ENCODE results near the gene JAKMIP1.

JAKMIP1 gene

DNA sequence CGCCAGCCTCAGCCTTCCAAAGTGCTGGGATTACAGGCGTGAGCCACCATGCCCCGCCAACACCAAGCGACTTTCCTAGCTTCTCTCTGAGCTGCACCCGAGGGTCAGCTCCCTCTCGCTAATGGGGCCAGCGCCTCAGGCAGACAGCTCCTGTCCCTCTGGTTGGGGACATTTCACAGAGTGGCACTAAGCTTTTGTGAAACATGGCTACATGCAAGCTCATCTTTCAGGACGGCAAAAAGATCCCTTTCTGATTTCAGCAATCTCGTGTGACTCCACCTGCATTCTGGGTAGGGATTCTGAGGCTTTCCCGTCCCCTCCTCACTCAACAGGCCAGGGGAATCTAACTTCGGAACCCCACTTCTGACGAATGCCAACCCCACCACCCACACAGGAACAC, 151.1 kb downstream of the JAKMIP1 start:
- no peaks in the 10 kb centered on the region for H3K9me3 ChIP-seq (ENCODE audit: insufficient read depth, low read length)
- DNase-seq (ENCODE audit: low read depth, low spot score) = no peak
- no peaks in the 10 kb centered on the region for H3K27me3 ChIP-seq (ENCODE audit: insufficient read depth, insufficient read length)
- no peak for TF ChIP-seq SUZ12 (IDR thresholded peaks at IDR 0.05; ENCODE audit: extremely low read depth, insufficient read depth, insufficient read length)
- no peak for TF ChIP-seq ZNF274 (IDR thresholded peaks at IDR 0.05; ENCODE audit: low read depth, low read length)
- no peak overlapping the region for H3K4me3 ChIP-seq (ENCODE audit: insufficient read length, low read depth)
- H3K9ac ChIP-seq (ENCODE audit: insufficient read length, low read depth) = no peak overlapping the region
- H3K36me3 ChIP-seq (ENCODE audit: insufficient read depth, insufficient read length, low read length) = no peaks in the 10 kb centered on the region
- no peaks in the 10 kb centered on the region for H3K4me1 ChIP-seq (ENCODE audit: insufficient read depth, insufficient read length)

DNA sequence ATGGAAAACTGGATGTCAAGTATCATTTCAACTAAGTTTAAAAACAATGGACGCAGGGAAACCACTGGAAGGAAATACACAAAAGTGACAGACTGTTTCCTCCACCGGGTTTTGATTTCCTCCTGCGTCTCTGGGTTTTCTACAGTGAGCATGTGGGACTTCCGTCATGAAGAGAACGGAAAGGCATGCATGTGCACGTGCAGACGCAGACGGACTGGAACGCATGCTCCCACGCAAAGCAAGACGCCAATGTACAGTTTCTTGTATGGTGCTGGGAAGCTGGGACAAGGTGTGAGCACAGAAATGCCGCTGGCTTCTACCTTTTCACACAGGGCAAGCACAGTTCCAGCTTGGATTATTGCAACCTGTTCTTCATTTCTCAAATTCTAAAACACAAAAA, 151.8 kb downstream of the JAKMIP1 start:
- Histone ChIP-seq H3K36me3 (ENCODE audit: insufficient read depth, insufficient read length, low read length) (no peaks in the 10 kb centered on the region), H3K4me1 (ENCODE audit: insufficient read depth, insufficient read length) (no peaks in the 10 kb centered on the region), H3K9me3 (ENCODE audit: insufficient read depth, low read length) (no peaks in the 10 kb centered on the region), H3K27me3 (ENCODE audit: insufficient read depth, insufficient read length) (no peaks in the 10 kb centered on the region), H3K9ac (ENCODE audit: insufficient read length, low read depth) (no peak overlapping the region), H3K4me3 (ENCODE audit: insufficient read length, low read depth) (no peak overlapping the region)
- TF ChIP-seq YY1 (IDR thresholded peaks at IDR 0.05; ENCODE audit: insufficient read depth, insufficient read length) (no peak), SUZ12 (IDR thresholded peaks at IDR 0.05; ENCODE audit: extremely low read depth, insufficient read depth, insufficient read length) (no peak)
- no peak for DNase-seq (ENCODE audit: low read depth, low spot score)

DNA sequence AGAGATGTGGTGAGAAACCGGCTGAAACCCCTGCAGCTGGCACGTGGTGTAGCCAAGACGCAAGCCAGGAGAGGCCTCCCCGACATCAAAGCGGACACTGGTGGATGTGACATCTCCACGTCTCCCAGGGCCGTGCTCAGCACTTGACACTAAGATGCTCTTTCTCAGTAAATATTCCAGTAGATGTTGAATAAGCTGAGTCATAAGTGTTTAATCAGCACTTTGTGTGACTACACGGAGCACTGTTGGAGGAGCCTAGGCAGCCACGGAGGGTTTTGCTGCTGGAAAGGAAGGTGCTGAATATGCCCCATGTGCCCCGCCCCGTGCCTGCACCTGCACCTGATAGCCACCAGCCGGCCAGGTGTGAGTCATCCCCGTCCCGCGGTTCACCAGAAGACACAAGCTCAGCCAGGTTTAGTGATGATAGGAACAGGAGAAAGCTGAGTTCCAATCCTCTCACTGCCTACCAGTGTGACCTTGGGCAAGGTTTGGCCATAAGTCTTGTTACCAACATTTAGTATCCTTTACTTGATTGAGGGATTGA, 153.1 kb downstream of the JAKMIP1 start:
- DNase-seq (ENCODE audit: low read depth, low spot score) = no peak
- Histone ChIP-seq H3K9ac (ENCODE audit: insufficient read length, low read depth) (no peak overlapping the region), H3K36me3 (ENCODE audit: insufficient read depth, insufficient read length, low read length) (no peaks in the 10 kb centered on the region), H3K9me3 (ENCODE audit: insufficient read depth, low read length) (no peaks in the 10 kb centered on the region), H3K4me3 (ENCODE audit: insufficient read length, low read depth) (no peak overlapping the region), H3K27me3 (ENCODE audit: insufficient read depth, insufficient read length) (no peaks in the 10 kb centered on the region), H3K4me1 (ENCODE audit: insufficient read depth, insufficient read length) (no peaks in the 10 kb centered on the region)
- no peak for TF ChIP-seq SUZ12 (IDR thresholded peaks at IDR 0.05; ENCODE audit: extremely low read depth, insufficient read depth, insufficient read length)
- TF ChIP-seq YY1 (IDR thresholded peaks at IDR 0.05; ENCODE audit: insufficient read depth, insufficient read length) = no peak
- no peak for TF ChIP-seq ZNF274 (IDR thresholded peaks at IDR 0.05; ENCODE audit: low read depth, low read length)

- Histone ChIP-seq H3K27me3 (ENCODE audit: insufficient read depth, insufficient read length) (no peaks in the 10 kb centered on the region), H3K9me3 (ENCODE audit: insufficient read depth, low read length) (no peaks in the 10 kb centered on the region), H3K9ac (ENCODE audit: insufficient read length, low read depth) (no peak overlapping the region), H3K36me3 (ENCODE audit: insufficient read depth, insufficient read length, low read length) (no peaks in the 10 kb centered on the region), H3K4me3 (ENCODE audit: insufficient read length, low read depth) (no peak overlapping the region), H3K4me1 (ENCODE audit: insufficient read depth, insufficient read length) (no peaks in the 10 kb centered on the region)
- TF ChIP-seq SUZ12 (IDR thresholded peaks at IDR 0.05; ENCODE audit: extremely low read depth, insufficient read depth, insufficient read length) (no peak), ZNF274 (IDR thresholded peaks at IDR 0.05; ENCODE audit: low read depth, low read length) (no peak), YY1 (IDR thresholded peaks at IDR 0.05; ENCODE audit: insufficient read depth, insufficient read length) (no peak)
- DNase-seq (ENCODE audit: low read depth, low spot score) = no peak
These were observed 153.7 kb downstream of the JAKMIP1 start for GRCh38 chr4:6046526-6047129.

- no peaks in the 10 kb centered on the region for H3K36me3 ChIP-seq (ENCODE audit: insufficient read depth, insufficient read length, low read length)
- peaks cover 4% of the 10 kb centered on the region for H3K27me3 ChIP-seq (ENCODE audit: insufficient read depth, insufficient read length)
- H3K4me1 ChIP-seq (ENCODE audit: insufficient read depth, insufficient read length) = no peaks in the 10 kb centered on the region
- no peak overlapping the region for H3K4me3 ChIP-seq (ENCODE audit: insufficient read length, low read depth)
- no peak for TF ChIP-seq YY1 (IDR thresholded peaks at IDR 0.05; ENCODE audit: insufficient read depth, insufficient read length)
- no peak for TF ChIP-seq SUZ12 (IDR thresholded peaks at IDR 0.05; ENCODE audit: extremely low read depth, insufficient read depth, insufficient read length)
- TF ChIP-seq ZNF274 (IDR thresholded peaks at IDR 0.05; ENCODE audit: low read depth, low read length) = no peak
- DNase-seq (ENCODE audit: low read depth, low spot score) = no peak
- no peaks in the 10 kb centered on the region for H3K9me3 ChIP-seq (ENCODE audit: insufficient read depth, low read length)
- H3K9ac ChIP-seq (ENCODE audit: insufficient read length, low read depth) = no peak overlapping the region
These were observed 155.5 kb downstream of the JAKMIP1 start for GRCh38 chr4:6044805-6045204.

- no peak for TF ChIP-seq YY1 (IDR thresholded peaks at IDR 0.05; ENCODE audit: insufficient read depth, insufficient read length)
- TF ChIP-seq ZNF274 (IDR thresholded peaks at IDR 0.05; ENCODE audit: low read depth, low read length) = no peak
- Histone ChIP-seq H3K4me3 (ENCODE audit: insufficient read length, low read depth) (no peak overlapping the region), H3K36me3 (ENCODE audit: insufficient read depth, insufficient read length, low read length) (no peaks in the 10 kb centered on the region), H3K9me3 (ENCODE audit: insufficient read depth, low read length) (no peaks in the 10 kb centered on the region), H3K9ac (ENCODE audit: insufficient read length, low read depth) (no peak overlapping the region), H3K4me1 (ENCODE audit: insufficient read depth, insufficient read length) (no peaks in the 10 kb centered on the region), H3K27me3 (ENCODE audit: insufficient read depth, insufficient read length) (peaks cover 8% of the 10 kb centered on the region)
- no peak for DNase-seq (ENCODE audit: low read depth, low spot score)
These were observed 156.1 kb downstream of the JAKMIP1 start for GRCh38 chr4:6044276-6044675.

DNA sequence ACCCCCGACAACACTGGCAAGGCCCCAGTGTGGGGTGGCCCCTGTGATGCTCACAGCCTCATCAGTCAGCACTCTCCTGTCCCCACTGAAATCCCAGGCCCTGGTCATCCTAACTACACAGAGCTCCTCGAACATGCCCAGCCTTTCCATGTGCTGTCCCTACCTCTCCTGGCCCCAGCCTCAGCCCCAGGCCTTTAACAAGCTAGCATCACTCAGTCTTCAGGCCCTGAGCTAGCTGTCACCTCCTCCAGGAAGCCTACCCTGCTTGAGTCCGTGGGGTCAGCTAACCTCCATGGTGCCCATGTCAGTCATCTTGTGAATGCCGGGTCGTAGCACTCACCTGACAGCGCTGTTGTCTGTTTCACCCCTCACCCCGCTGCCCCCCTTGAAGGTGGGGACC, 156.5 kb downstream of the JAKMIP1 start:
- no peaks in the 10 kb centered on the region for H3K9me3 ChIP-seq (ENCODE audit: insufficient read depth, low read length)
- no peaks in the 10 kb centered on the region for H3K36me3 ChIP-seq (ENCODE audit: insufficient read depth, insufficient read length, low read length)
- H3K4me3 ChIP-seq (ENCODE audit: insufficient read length, low read depth) = no peak overlapping the region
- H3K9ac ChIP-seq (ENCODE audit: insufficient read length, low read depth) = no peak overlapping the region
- TF ChIP-seq SUZ12 (IDR thresholded peaks at IDR 0.05; ENCODE audit: extremely low read depth, insufficient read depth, insufficient read length) = no peak
- TF ChIP-seq ZNF274 (IDR thresholded peaks at IDR 0.05; ENCODE audit: low read depth, low read length) = no peak
- TF ChIP-seq YY1 (IDR thresholded peaks at IDR 0.05; ENCODE audit: insufficient read depth, insufficient read length) = no peak
- no peaks in the 10 kb centered on the region for H3K4me1 ChIP-seq (ENCODE audit: insufficient read depth, insufficient read length)
- no peak for DNase-seq (ENCODE audit: low read depth, low spot score)
- H3K27me3 ChIP-seq (ENCODE audit: insufficient read depth, insufficient read length) = peaks cover 11% of the 10 kb centered on the region

Measured in NT2/D1 (cell line).